ENCODE results near the gene MISP3. TPM values are rescaled to one million over a fixed set of nuclear protein-coding genes. Genes with fewer than 3 reads are reported as not detected.

MISP3 gene
- total RNA-seq, 1 donor from 2014 or later = 2.1 TPM

DNA sequence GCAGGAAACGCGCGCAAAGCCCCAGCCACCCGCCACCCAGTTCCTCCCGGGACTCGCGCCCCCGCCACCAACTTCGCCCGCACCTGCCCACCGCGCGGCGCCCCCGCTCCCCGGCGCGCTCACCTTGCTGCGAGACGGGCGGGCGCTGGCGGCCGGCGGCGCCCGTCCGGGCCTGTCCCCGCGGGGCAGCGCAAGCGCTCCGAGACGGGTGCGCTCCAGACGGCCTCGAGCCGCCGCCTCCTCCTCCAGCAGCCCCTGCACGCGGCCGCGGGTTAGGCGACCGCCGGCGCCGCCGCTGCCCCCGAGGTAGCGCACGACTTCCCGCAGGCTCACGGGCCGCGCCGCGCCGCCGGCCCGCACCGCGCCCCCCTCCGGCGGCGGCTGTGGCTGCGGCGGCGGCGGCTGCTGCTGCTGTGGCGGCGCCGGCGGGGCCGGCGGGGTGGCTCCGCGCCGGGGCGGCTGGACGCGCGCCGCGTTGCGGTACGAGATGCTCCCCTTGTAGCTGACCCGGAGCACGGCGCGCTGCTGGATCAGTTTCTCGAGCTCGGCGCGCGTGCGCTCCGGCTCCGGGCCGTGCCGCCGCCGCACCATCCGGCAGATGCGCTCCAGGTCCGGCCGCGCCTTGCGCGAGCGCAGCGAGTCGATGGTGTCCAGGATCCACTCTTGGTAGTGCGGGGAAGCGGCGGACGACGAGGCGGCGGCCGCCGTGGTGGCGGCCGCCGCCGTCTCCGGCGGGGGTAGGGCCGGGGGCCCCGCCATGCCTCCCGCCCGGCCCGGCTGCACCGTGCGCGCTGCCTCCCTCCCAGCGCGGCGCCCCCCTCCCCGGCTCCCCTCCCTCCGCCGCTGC lies 17.3 kb downstream of the MISP3 start:
- Mint-ChIP-seq H3K9me3 (ENCODE audit: unreplicated experiment) (no peaks in the 10 kb centered on the region), H3K36me3 (ENCODE audit: unreplicated experiment) (peaks cover 14% of the 10 kb centered on the region), H3K4me3 (ENCODE audit: unreplicated experiment) (peak overlapping the region; percentile 74), H3K27ac (ENCODE audit: unreplicated experiment) (peak overlapping the region; percentile 42), H3K27me3 (ENCODE audit: unreplicated experiment) (no peaks in the 10 kb centered on the region), H3K4me1 (ENCODE audit: unreplicated experiment) (peaks cover 15% of the 10 kb centered on the region)
- no peak for DNase-seq (ENCODE audit: extremely low spot score, unreplicated experiment)
- TF ChIP-seq, protein P1, sequence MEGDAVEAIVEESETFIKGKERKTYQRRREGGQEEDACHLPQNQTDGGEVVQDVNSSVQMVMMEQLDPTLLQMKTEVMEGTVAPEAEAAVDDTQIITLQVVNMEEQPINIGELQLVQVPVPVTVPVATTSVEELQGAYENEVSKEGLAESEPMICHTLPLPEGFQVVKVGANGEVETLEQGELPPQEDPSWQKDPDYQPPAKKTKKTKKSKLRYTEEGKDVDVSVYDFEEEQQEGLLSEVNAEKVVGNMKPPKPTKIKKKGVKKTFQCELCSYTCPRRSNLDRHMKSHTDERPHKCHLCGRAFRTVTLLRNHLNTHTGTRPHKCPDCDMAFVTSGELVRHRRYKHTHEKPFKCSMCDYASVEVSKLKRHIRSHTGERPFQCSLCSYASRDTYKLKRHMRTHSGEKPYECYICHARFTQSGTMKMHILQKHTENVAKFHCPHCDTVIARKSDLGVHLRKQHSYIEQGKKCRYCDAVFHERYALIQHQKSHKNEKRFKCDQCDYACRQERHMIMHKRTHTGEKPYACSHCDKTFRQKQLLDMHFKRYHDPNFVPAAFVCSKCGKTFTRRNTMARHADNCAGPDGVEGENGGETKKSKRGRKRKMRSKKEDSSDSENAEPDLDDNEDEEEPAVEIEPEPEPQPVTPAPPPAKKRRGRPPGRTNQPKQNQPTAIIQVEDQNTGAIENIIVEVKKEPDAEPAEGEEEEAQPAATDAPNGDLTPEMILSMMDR (IDR thresholded peaks at IDR 0.05) = no peak

DNA sequence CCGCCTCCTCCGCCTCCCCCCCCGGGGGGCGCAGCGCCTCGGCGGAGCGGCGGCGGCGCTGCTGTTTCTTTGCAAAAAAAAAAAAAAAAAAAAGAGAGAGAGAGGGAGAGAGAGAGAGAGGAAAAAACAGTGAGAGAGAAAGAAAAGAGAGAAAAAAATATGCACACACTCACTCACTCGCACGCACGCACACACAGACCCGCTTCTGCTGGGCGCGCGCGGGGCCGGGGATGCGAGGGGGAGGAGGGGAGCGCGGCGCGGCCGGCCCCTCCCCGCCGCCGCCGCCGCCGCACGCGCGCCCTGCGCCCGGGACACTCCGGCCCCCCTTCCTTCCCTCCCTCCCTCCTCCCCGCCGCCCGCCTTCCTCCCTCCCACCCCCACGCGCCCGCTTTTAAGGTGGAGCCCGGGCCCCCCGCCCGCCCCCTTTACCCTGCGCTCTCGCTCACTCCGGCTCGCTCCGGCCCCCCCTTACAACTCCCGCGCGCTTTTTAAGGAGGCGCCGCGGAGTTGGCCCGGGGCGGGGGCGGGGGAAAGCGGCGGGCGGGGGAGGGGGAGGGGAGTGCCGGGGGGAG lies 18.0 kb downstream of the MISP3 start, which contains the start of gene SAMD1:
Gene SAMD1, minus strand, starts transcription at position 243 of the 572 bp plus-strand sequence.
- DNase-seq (ENCODE audit: extremely low spot score, unreplicated experiment) = peak; percentile 91
- H3K4me3 Mint-ChIP-seq (ENCODE audit: unreplicated experiment) = peak within 1 kb of the TSS; percentile 98
- peak within 1 kb of the TSS; percentile 96 for H3K27ac Mint-ChIP-seq (ENCODE audit: unreplicated experiment)
- H3K9me3 Mint-ChIP-seq (ENCODE audit: unreplicated experiment) = no peaks in the 10 kb centered on the region
- H3K27me3 Mint-ChIP-seq (ENCODE audit: unreplicated experiment) = no peaks in the 10 kb centered on the region
- H3K36me3 Mint-ChIP-seq (ENCODE audit: unreplicated experiment) = peaks cover 14% of the 10 kb centered on the region
- peaks cover 15% of the 10 kb centered on the region for H3K4me1 Mint-ChIP-seq (ENCODE audit: unreplicated experiment)
- TF ChIP-seq, protein P1 (IDR thresholded peaks at IDR 0.05) = no peak

DNA sequence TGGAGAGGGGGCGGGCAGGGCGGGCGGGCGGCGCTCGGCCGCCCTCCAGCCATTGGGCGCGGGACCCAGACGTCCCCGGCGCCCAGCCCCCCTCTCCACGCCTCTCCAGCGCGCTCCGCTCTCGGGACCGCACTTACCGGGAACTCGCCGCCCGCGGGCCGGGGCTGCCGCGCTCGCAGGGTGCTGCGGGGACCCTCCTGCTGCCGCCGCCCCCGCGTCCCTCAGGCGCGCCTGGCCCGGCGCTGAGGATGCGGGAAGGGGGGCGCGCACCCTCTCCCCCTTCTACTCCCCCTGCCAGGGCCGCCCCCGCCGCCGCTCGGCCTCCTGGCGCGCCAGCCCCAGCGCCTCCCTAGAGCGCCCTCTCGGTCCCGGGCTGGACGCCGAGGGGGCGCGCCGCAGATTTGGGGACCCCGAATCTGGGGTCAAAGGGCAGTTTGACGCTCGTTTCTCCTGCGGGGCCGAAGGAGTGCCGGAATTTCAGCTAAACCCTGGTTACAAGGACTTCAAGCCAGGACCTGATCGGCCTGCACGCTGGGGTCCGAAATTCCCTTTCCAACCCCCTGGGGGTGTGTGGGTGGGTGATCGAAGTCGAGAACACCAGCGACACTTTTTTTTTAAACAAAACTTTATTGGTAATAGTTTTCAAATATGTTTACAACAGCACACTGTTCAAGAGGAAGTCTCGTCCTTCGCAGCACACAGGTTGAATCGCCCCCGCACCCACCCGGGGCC lies 18.7 kb downstream of the MISP3 start:
- Mint-ChIP-seq H3K36me3 (ENCODE audit: unreplicated experiment) (peaks cover 14% of the 10 kb centered on the region), H3K4me1 (ENCODE audit: unreplicated experiment) (peaks cover 15% of the 10 kb centered on the region), H3K27me3 (ENCODE audit: unreplicated experiment) (no peaks in the 10 kb centered on the region), H3K27ac (ENCODE audit: unreplicated experiment) (peak overlapping the region; percentile 96), H3K9me3 (ENCODE audit: unreplicated experiment) (no peaks in the 10 kb centered on the region), H3K4me3 (ENCODE audit: unreplicated experiment) (peak overlapping the region; percentile 98)
- no peak for DNase-seq (ENCODE audit: extremely low spot score, unreplicated experiment)
- TF ChIP-seq, protein P1 (IDR thresholded peaks at IDR 0.05) = peak; percentile 25

DNA sequence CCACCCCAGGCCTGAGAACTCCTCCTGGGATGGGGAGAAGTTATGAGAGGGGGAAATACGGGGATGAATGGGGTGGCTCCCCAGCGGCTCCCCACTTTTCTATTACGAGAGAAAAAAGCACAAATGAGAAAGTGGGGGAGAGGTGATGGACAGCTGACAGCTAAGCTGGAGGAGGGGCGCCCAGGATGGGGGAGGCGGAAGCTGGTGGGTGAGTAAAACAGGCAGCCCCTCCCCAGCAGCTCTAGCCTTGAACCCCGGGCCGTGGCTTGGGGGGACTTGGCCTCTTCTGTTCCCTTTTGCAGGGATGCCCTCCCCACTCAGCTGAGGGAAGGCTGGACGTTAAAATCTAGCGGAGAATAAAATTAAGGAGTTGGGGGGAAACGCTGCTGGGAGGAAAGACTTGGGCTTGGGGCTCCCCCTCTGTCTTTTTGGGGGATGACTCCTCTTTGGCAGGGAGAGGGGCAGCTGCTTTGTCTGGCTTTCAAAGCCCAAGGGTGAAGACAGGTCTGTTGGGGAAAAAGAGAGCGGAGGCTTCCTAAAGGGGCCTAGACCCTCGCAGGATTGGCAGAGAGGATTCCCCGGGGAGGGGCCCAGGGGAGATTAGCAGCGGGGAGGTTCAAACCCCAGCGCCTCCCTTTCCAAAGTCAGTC lies 19.4 kb downstream of the MISP3 start:
- Mint-ChIP-seq H3K9me3 (ENCODE audit: unreplicated experiment) (no peaks in the 10 kb centered on the region), H3K4me1 (ENCODE audit: unreplicated experiment) (peaks cover 15% of the 10 kb centered on the region), H3K27ac (ENCODE audit: unreplicated experiment) (peak overlapping the region; percentile 96), H3K4me3 (ENCODE audit: unreplicated experiment) (peak overlapping the region; percentile 98), H3K27me3 (ENCODE audit: unreplicated experiment) (no peaks in the 10 kb centered on the region), H3K36me3 (ENCODE audit: unreplicated experiment) (peaks cover 17% of the 10 kb centered on the region)
- DNase-seq (ENCODE audit: extremely low spot score, unreplicated experiment) = no peak
- TF ChIP-seq, protein P1 (IDR thresholded peaks at IDR 0.05) = no peak

Data from osteocyte (in vitro differentiated cells).